Osteocyte (in vitro differentiated cells): Measurements from ENCODE around the gene TLN1. TPM values are rescaled to one million over a fixed set of nuclear protein-coding genes. Genes with fewer than 3 reads are reported as not detected.

ENCODE experiments used
- DNase-seq: peaks from one replicate; pipeline ENCODE4 v3.0.0; 2021; ENCODE audit warnings: mixed read lengths; ENCODE audit not compliant: unreplicated experiment; ENCODE audit errors: extremely low spot score
- H3K27ac Mint-ChIP-seq: one replicate; pipeline ENCODE4 v1.8.0; 2021; ENCODE audit warnings: mild to moderate bottlenecking, mixed read lengths; ENCODE audit not compliant: unreplicated experiment
- H3K27me3 Mint-ChIP-seq: one replicate; pipeline ENCODE4 v1.8.0; 2021; ENCODE audit warnings: mixed read lengths; ENCODE audit not compliant: unreplicated experiment
- H3K36me3 Mint-ChIP-seq: one replicate; pipeline ENCODE4 v1.8.0; 2021; ENCODE audit warnings: mixed read lengths; ENCODE audit not compliant: unreplicated experiment
- H3K4me1 Mint-ChIP-seq: one replicate; pipeline ENCODE4 v1.8.0; 2021; ENCODE audit warnings: mixed read lengths; ENCODE audit not compliant: unreplicated experiment
- H3K4me3 Mint-ChIP-seq: one replicate; pipeline ENCODE4 v1.8.0; 2021; ENCODE audit warnings: mild to moderate bottlenecking, moderate library complexity, mixed read lengths; ENCODE audit not compliant: unreplicated experiment
- H3K9me3 Mint-ChIP-seq: one replicate; pipeline ENCODE4 v1.8.0; 2021; ENCODE audit warnings: mixed read lengths; ENCODE audit not compliant: unreplicated experiment
- total RNA-seq: library from RNA; stranded (reverse); gene quantifications from 2 replicates; pipeline ENCODE4 v1.2.1, GENCODE V29; 2021
- TF ChIP-seq, protein P1 (sequence below): fragments of 200-600 bp; sonication (generic); IDR thresholded peaks from 2 replicates; pipeline ENCODE4 v1.5.0; 2021; ENCODE audit warnings: antibody characterized with exemption, mild to moderate bottlenecking, moderate library complexity

TLN1 gene
- total RNA-seq, 1 donor from 2014 or later: 439 TPM

- Mint-ChIP-seq H3K27ac (no peak overlapping the region), H3K27me3 (no peaks in the 10 kb centered on the region), H3K9me3 (no peaks in the 10 kb centered on the region), H3K4me1 (peaks cover 12% of the 10 kb centered on the region), H3K36me3 (peaks cover 30% of the 10 kb centered on the region), H3K4me3 (no peak overlapping the region)
- TF ChIP-seq, protein P1, sequence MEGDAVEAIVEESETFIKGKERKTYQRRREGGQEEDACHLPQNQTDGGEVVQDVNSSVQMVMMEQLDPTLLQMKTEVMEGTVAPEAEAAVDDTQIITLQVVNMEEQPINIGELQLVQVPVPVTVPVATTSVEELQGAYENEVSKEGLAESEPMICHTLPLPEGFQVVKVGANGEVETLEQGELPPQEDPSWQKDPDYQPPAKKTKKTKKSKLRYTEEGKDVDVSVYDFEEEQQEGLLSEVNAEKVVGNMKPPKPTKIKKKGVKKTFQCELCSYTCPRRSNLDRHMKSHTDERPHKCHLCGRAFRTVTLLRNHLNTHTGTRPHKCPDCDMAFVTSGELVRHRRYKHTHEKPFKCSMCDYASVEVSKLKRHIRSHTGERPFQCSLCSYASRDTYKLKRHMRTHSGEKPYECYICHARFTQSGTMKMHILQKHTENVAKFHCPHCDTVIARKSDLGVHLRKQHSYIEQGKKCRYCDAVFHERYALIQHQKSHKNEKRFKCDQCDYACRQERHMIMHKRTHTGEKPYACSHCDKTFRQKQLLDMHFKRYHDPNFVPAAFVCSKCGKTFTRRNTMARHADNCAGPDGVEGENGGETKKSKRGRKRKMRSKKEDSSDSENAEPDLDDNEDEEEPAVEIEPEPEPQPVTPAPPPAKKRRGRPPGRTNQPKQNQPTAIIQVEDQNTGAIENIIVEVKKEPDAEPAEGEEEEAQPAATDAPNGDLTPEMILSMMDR: no peak
- no peak for DNase-seq
Observed at GRCh38 chr9:35726931-35727330, 5.1 kb downstream of the TLN1 start.

GRCh38 chr9:35725362-35725761 is 6.6 kb downstream of the TLN1 start:
- Mint-ChIP-seq H3K27me3 (no peaks in the 10 kb centered on the region), H3K36me3 (peaks cover 37% of the 10 kb centered on the region), H3K4me3 (no peak overlapping the region), H3K9me3 (no peaks in the 10 kb centered on the region), H3K27ac (no peak overlapping the region), H3K4me1 (peaks cover 4% of the 10 kb centered on the region)
- DNase-seq: no peak
- TF ChIP-seq, protein P1: no peak

DNA sequence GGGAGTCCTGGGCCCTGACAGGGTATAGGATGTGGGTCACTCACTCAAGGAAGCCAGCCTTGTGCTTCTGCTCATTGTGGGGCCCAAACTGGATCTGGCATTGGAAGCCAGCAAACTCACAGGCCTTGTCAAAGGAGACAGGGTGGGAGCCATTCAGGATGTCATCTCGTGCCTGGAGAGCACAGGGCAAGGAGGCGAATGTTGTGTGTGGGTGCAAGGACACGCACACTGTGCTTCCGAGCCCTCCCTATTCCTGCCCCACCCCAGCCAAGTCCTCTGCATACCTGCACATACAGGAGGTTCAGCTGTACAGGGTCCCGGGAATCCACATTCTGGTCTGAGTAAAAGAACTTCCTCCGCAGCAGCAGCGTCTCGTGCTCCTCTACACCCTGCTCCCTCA is 8.1 kb downstream of the TLN1 start:
- no peaks in the 10 kb centered on the region for H3K27me3 Mint-ChIP-seq
- no peak for DNase-seq
- no peak overlapping the region for H3K27ac Mint-ChIP-seq
- H3K4me1 Mint-ChIP-seq: peaks cover 4% of the 10 kb centered on the region
- H3K36me3 Mint-ChIP-seq: peaks cover 48% of the 10 kb centered on the region
- no peak overlapping the region for H3K4me3 Mint-ChIP-seq
- no peaks in the 10 kb centered on the region for H3K9me3 Mint-ChIP-seq
- TF ChIP-seq, protein P1: no peak

DNA sequence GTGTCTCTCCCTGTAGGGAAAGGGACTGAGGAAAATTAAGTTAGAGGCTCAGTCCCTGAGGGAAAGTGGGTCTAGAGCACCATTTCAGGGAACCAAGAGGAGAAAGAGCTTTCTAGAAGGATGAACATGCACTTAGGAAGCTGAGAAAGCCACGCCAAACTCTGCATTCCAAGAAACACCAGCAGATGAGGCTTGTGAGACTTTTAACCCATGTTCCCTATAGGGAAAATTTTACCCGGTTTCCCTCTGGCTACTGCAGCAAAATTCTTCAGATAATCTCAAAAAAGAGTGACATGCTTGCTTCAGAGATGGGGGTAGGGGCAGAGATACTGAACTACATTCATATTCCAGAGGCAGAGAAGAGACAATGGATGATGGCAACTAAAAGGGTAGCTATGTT is 8.6 kb downstream of the TLN1 start:
- H3K9me3 Mint-ChIP-seq: no peaks in the 10 kb centered on the region
- no peaks in the 10 kb centered on the region for H3K27me3 Mint-ChIP-seq
- peaks cover 50% of the 10 kb centered on the region for H3K36me3 Mint-ChIP-seq
- TF ChIP-seq, protein P1: no peak
- H3K27ac Mint-ChIP-seq: no peak overlapping the region
- H3K4me3 Mint-ChIP-seq: no peak overlapping the region
- no peak for DNase-seq
- H3K4me1 Mint-ChIP-seq: peaks cover 4% of the 10 kb centered on the region

DNA sequence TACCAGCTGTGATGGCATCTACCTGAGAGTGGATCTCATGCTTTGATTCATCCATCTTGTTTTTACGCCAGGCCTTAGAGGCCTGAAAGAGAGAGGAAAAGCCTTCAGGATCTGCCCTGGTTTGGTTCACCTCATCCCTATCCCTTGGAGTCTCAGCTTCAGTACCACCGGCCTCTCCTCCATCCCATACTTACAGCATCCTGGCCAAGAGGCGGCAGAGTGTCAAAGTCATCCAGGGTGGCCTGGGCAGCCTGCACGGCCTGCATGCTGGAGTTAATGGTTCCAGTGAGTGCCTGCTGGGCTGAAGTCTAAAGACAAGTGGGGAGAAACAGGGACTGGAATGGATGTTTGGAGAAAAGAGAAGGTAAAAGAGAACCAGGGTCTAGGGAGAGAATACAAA is 12.4 kb downstream of the TLN1 start:
- peaks cover 76% of the 10 kb centered on the region for H3K36me3 Mint-ChIP-seq
- H3K9me3 Mint-ChIP-seq: no peaks in the 10 kb centered on the region
- H3K27me3 Mint-ChIP-seq: no peaks in the 10 kb centered on the region
- TF ChIP-seq, protein P1: no peak
- H3K4me1 Mint-ChIP-seq: no peaks in the 10 kb centered on the region
- no peak for DNase-seq
- no peak overlapping the region for H3K27ac Mint-ChIP-seq
- no peak overlapping the region for H3K4me3 Mint-ChIP-seq
